ENCODE measurements around the gene STK24. TPM values are rescaled to one million over a fixed set of nuclear protein-coding genes. Genes with fewer than 3 reads are reported as not detected.

STK24 gene
- total RNA-seq, 2 experiments from 2014 or later, result 140 to 147 TPM

GRCh38 chr13:98490866-98491265, 86.0 kb downstream of the STK24 start:
- DNase-seq (no peak), ATAC-seq (ENCODE audit: low read depth) (no peak)
- Mint-ChIP-seq H3K27me3 (no peaks in the 10 kb centered on the region), H3K27ac (no peak overlapping the region), H3K36me3 (peaks cover 13% of the 10 kb centered on the region), H3K4me1 (peaks cover 25% of the 10 kb centered on the region), H3K9me3 (no peaks in the 10 kb centered on the region), H3K4me3 (no peak overlapping the region)
- POLR2A ChIA-PET, result interaction anchor here (0.6 kb wide), 1 partner anchor 261 kb away, joined by 3 read pairs; no protein-coding TSS in a partner anchor

GRCh38 chr13:98490195-98490836, 86.6 kb downstream of the STK24 start:
- POLR2A ChIA-PET, result interaction anchor here (0.6 kb wide), 1 partner anchor 261 kb away, joined by 3 read pairs; no protein-coding TSS in a partner anchor
- Mint-ChIP-seq H3K4me1 (peaks cover 31% of the 10 kb centered on the region), H3K27ac (no peak overlapping the region)

GRCh38 chr13:98489446-98490194, 87.3 kb downstream of the STK24 start:
- H3K4me1 Mint-ChIP-seq, result peaks cover 37% of the 10 kb centered on the region
- H3K27me3 Mint-ChIP-seq, result no peaks in the 10 kb centered on the region
- DNase-seq (no peak), ATAC-seq (ENCODE audit: low read depth) (no peak)
- H3K36me3 Mint-ChIP-seq, result peaks cover 13% of the 10 kb centered on the region
- POLR2A ChIA-PET, result no interaction called here
- H3K27ac Mint-ChIP-seq, result no peak overlapping the region
- no peak overlapping the region for H3K4me3 Mint-ChIP-seq
- H3K9me3 Mint-ChIP-seq, result no peaks in the 10 kb centered on the region

More at GRCh38 chr13:98490195-98490836, 86.6 kb downstream of the STK24 start:
- no peak overlapping the region for H3K4me3 Mint-ChIP-seq
- no peaks in the 10 kb centered on the region for H3K27me3 Mint-ChIP-seq
- DNase-seq, result no peak
- peaks cover 13% of the 10 kb centered on the region for H3K36me3 Mint-ChIP-seq
- no peaks in the 10 kb centered on the region for H3K9me3 Mint-ChIP-seq
- no peak for ATAC-seq (ENCODE audit: low read depth)

- H3K36me3 Mint-ChIP-seq, result peaks cover 12% of the 10 kb centered on the region
- POLR2A ChIA-PET, result no interaction called here
- no peak overlapping the region for H3K27ac Mint-ChIP-seq
- no peak for DNase-seq
- peaks cover 41% of the 10 kb centered on the region for H3K4me1 Mint-ChIP-seq
- no peak overlapping the region for H3K4me3 Mint-ChIP-seq
- H3K27me3 Mint-ChIP-seq, result no peaks in the 10 kb centered on the region
- no peak for ATAC-seq (ENCODE audit: low read depth)
- no peaks in the 10 kb centered on the region for H3K9me3 Mint-ChIP-seq
Measured at GRCh38 chr13:98488736-98489135, 88.2 kb downstream of the STK24 start.

- no peak for DNase-seq
- no peak for ATAC-seq (ENCODE audit: low read depth)
- no peak overlapping the region for H3K4me3 Mint-ChIP-seq
- peaks cover 46% of the 10 kb centered on the region for H3K4me1 Mint-ChIP-seq
- peaks cover 12% of the 10 kb centered on the region for H3K36me3 Mint-ChIP-seq
- H3K27ac Mint-ChIP-seq, result no peak overlapping the region
- H3K9me3 Mint-ChIP-seq, result no peaks in the 10 kb centered on the region
- H3K27me3 Mint-ChIP-seq, result no peaks in the 10 kb centered on the region
- POLR2A ChIA-PET, result interaction anchor here (0.6 kb wide), 1 partner anchor 17 kb away, joined by 3 read pairs; no protein-coding TSS in a partner anchor
Measured at GRCh38 chr13:98487522-98487921, 89.4 kb downstream of the STK24 start.

GRCh38 chr13:98487016-98487415, 89.9 kb downstream of the STK24 start:
- Mint-ChIP-seq H3K9me3 (no peaks in the 10 kb centered on the region), H3K27ac (no peak overlapping the region), H3K36me3 (peaks cover 11% of the 10 kb centered on the region), H3K4me3 (no peak overlapping the region), H3K27me3 (no peaks in the 10 kb centered on the region), H3K4me1 (peaks cover 46% of the 10 kb centered on the region)
- POLR2A ChIA-PET, result no interaction called here
- DNase-seq, result no peak
- ATAC-seq (ENCODE audit: low read depth), result no peak

GRCh38 chr13:98486412-98486811, 90.5 kb downstream of the STK24 start:
- POLR2A ChIA-PET, result no interaction called here

GRCh38 chr13:98485561-98485960, 91.3 kb downstream of the STK24 start:
- H3K36me3 Mint-ChIP-seq, result peaks cover 9% of the 10 kb centered on the region
- no peaks in the 10 kb centered on the region for H3K27me3 Mint-ChIP-seq
- no peak for DNase-seq
- no peaks in the 10 kb centered on the region for H3K9me3 Mint-ChIP-seq
- no peak overlapping the region for H3K4me3 Mint-ChIP-seq
- no peak overlapping the region for H3K27ac Mint-ChIP-seq
- no peak for ATAC-seq (ENCODE audit: low read depth)
- peaks cover 54% of the 10 kb centered on the region for H3K4me1 Mint-ChIP-seq
- POLR2A ChIA-PET, result no interaction called here

More at GRCh38 chr13:98486412-98486811, 90.5 kb downstream of the STK24 start:
- ATAC-seq (ENCODE audit: low read depth), result no peak
- H3K9me3 Mint-ChIP-seq, result no peaks in the 10 kb centered on the region
- H3K4me1 Mint-ChIP-seq, result peaks cover 49% of the 10 kb centered on the region
- no peak for DNase-seq
- H3K27ac Mint-ChIP-seq, result no peak overlapping the region
- H3K36me3 Mint-ChIP-seq, result peaks cover 10% of the 10 kb centered on the region
- H3K27me3 Mint-ChIP-seq, result no peaks in the 10 kb centered on the region
- H3K4me3 Mint-ChIP-seq, result no peak overlapping the region

- ATAC-seq (ENCODE audit: low read depth) (no peak), DNase-seq (no peak)
- Mint-ChIP-seq H3K9me3 (no peaks in the 10 kb centered on the region), H3K36me3 (peaks cover 7% of the 10 kb centered on the region), H3K27me3 (no peaks in the 10 kb centered on the region), H3K4me1 (peaks cover 48% of the 10 kb centered on the region), H3K4me3 (no peak overlapping the region), H3K27ac (no peak overlapping the region)
- POLR2A ChIA-PET, result no interaction called here
Measured at GRCh38 chr13:98484289-98485219, 92.4 kb downstream of the STK24 start.

GRCh38 chr13:98483601-98484288, 93.2 kb downstream of the STK24 start:
- POLR2A ChIA-PET, result no interaction called here
- DNase-seq, result no peak
- Mint-ChIP-seq H3K27ac (no peak overlapping the region), H3K4me3 (no peak overlapping the region), H3K9me3 (no peaks in the 10 kb centered on the region), H3K36me3 (peaks cover 8% of the 10 kb centered on the region), H3K4me1 (peaks cover 53% of the 10 kb centered on the region), H3K27me3 (no peaks in the 10 kb centered on the region)
- ATAC-seq (ENCODE audit: low read depth), result no peak

- Mint-ChIP-seq H3K36me3 (peaks cover 13% of the 10 kb centered on the region), H3K9me3 (no peaks in the 10 kb centered on the region), H3K4me3 (no peak overlapping the region), H3K4me1 (peaks cover 59% of the 10 kb centered on the region), H3K27ac (no peak overlapping the region), H3K27me3 (no peaks in the 10 kb centered on the region)
- POLR2A ChIA-PET, result interaction anchor here (0.7 kb wide), 2 partner anchors 23 to 24 kb away, joined by 3 read pairs; no protein-coding TSS in a partner anchor
- no peak for DNase-seq
- no peak for ATAC-seq (ENCODE audit: low read depth)
Measured at GRCh38 chr13:98482476-98483444, 94.1 kb downstream of the STK24 start.

Measured in activated naive CD8-positive, alpha-beta T cell treated with anti-CD3 and anti-CD28 coated beads, Interleukin-2, amount 10 ng/mL, durations not matched to agents 7 days and 5 days (primary cell).